ENCODE results near the gene PA2G4. TPM values are rescaled to one million over a fixed set of nuclear protein-coding genes. Genes with fewer than 3 reads are reported as not detected.
"Not testable (repeated sequence)": the region's sequence is repeated elsewhere in the genome, so short reads cannot be mapped to it uniquely, and the experiment has no call there.

PA2G4 gene
- total RNA-seq, 1 experiment from 2014 or later, result 184 TPM

DNA sequence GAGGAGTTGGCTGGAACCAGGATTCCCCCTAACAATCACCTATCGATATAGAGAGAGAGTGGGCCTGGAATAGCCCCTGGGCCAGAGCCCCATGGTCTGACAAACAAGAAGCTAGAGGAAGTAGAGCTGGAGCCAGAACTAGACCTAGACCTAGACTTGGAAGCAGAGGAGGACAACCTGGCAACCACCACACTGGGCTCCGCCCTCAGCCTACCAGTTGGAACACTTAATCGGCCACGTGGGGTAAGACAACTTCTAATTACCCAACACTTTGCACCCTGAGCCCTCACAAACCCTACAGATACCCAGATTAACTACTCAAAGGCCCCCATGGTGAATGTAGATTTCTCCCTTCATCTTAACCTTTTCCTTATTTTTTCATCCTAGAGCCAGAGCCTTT is 4.6 kb upstream of the PA2G4 start:
- no peak for DNase-seq (ENCODE audit: low read depth)

DNA sequence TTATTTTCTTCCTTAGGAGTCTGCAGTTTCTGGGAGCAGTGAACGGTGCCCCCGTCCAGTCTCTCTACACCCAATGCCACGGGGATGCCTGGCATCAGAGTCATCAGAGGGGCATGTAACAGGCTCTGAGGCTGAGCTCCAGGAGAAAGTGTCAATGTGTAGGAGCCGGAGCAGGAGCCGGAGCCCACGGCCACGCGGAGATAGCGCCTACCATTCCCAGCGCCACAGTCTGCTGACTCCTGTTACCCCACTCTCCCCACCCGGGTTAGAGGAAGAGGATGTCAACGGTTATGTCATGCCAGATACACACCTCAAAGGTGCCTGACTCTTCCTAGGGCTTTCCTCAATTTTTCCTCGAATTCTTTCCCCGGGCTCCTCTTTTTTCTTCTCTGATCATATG is 3.3 kb upstream of the PA2G4 start:
- DNase-seq (ENCODE audit: low read depth), result no peak

GRCh38 chr12:56102683-56103065 is 1.7 kb upstream of the PA2G4 start:
- no peak for DNase-seq (ENCODE audit: low read depth)

GRCh38 chr12:56103066-56103711 is 1.2 kb upstream of the PA2G4 start:
- no peak for DNase-seq (ENCODE audit: low read depth)

- no peak for DNase-seq (ENCODE audit: low read depth)
Observed at GRCh38 chr12:56103823-56104108, 593 bp upstream of the PA2G4 start.

GRCh38 chr12:56104815-56105608 is 653 bp downstream of the PA2G4 start:
- DNase-seq (ENCODE audit: low read depth), result peak; percentile 10

DNA sequence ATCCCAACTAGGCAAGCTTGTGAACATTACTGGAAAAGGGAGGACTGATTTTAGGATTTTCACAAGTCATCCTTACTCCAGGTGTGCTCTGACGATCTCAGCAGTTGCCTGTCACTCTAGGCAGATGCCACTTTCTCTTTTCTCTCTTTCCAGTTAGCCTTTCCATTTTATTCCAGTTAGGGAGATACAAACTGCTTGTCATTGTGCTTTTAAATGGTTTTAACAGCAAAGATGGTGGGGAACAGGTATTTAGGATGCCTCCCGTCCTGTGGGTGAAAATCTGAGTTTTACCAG is 1.2 kb downstream of the PA2G4 start:
- no peak for DNase-seq (ENCODE audit: low read depth)

- DNase-seq (ENCODE audit: low read depth), result no peak
Observed at GRCh38 chr12:56107242-56107641, 2.9 kb downstream of the PA2G4 start.

DNA sequence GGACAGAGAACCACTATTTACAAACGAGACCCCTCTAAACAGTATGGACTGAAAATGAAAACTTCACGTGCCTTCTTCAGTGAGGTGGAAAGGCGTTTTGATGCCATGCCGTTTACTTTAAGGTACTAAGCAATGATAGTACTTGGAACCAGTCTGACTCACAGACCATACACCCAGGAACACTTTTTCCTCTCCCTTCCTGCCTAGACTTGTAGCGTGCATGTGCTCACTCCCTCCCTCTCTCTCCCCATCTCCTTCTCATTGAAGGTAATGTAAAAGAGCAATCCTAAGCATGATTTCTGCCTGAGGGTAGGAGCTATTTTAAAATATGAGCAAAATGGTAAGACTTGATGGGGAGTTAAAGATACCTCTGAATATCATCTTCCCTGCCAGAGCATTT is 6.2 kb downstream of the PA2G4 start:
- no peak for DNase-seq (ENCODE audit: low read depth)

DNA sequence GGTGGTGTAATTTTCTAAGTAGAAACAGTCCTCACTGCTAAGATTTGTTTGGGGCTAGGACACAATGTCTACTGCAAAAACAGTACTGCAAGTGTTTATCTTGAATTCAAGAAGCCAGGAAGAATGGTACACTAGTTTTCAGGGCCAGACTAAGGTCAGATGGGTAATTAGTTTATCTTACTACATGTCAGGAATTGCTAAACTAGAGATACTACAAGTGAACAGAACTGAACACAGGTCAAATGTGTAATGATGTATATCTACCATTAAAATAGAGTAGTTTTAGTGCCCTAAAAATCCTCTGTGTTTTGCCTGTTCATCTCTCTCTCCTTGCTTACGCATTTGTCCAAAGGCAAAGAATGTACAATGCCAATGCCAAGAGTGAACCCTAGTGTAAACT is 9.7 kb downstream of the PA2G4 start:
- DNase-seq (ENCODE audit: low read depth), result no peak

DNA sequence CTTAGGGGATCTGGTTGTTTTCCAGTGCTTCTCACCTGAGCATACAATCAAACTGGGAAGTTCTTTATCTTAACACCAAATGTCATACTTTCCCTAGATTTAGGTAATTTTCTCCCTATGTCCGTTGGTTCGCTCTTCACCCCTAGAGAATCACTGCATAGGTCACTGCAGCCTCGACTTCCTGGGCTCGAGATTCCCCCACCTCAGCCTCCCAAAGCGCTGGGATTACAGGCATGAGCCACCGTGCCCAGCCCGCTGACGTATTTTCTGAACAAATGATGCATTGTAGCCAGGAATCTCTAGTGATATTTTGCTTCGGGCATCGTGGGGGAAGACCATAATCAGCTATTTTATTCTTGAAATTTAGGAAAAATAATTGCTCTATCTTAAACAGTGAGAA is 11.0 kb downstream of the PA2G4 start:
- peak; percentile 44 for DNase-seq (ENCODE audit: low read depth)

DNA sequence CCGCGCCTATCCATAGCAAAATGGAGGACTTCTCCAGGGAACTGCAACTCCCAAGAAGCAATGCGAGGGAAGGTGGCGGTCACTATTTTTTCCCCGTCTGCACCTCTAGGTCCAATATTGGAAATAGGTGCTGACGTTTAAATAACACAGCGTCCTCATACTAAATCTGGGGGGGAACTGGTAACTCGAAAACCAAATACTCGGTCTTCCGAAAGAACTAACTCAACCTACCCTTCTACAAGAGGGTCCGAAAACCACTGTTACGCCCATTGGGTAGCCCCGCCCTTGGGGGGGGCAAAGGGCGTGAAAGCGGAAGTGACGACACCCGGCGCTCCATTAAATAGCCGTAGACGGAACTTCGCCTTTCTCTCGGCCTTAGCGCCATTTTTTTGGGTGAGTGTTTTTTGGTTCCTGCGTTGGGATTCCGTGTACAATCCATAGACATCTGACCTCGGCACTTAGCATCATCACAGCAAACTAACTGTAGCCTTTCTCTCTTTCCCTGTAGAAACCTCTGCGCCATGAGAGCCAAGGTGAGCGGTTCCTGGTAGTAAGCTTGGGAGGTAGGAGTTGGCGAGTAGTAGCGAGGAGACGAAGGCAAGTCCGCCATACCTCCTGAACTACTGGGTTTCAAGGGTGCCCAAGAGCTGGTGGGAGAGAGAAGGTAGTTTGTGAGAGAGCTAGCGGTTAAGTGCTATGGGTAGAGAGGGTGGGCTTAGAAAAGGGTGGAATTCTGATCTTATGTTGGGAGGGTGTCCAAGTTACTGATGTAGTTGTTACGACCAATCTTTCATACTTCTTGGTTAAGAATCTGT is 12.1 kb downstream of the PA2G4 start, which contains the start of gene RPL41:
RPL41 (plus strand) TSS at position 367 of the 815 bp plus-strand sequence.
- DNase-seq (ENCODE audit: low read depth), result peak; percentile 90

DNA sequence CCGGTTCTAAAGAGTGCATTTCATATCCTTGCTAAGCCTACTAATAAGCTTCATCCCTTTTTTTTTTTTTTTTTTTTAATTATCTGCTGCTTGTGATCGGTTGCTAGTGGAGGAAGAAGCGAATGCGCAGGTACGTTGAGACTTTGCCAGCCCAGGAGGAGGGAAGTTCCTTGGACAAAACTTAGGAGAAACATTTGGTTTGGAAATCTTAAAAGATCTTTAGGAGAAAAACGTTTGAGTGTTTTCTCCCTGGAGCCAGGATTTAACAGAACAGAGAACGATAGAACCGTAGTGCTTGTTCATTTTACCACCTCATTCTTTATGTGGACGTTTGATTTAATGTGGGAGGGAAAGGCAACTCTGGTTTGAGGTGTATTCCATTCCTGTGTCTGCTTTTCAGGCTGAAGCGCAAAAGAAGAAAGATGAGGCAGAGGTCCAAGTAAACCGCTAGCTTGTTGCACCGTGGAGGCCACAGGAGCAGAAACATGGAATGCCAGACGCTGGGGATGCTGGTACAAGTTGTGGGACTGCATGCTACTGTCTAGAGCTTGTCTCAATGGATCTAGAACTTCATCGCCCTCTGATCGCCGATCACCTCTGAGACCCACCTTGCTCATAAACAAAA is 12.8 kb downstream of the PA2G4 start:
- not testable (repeated sequence) for DNase-seq (ENCODE audit: low read depth)

DNA sequence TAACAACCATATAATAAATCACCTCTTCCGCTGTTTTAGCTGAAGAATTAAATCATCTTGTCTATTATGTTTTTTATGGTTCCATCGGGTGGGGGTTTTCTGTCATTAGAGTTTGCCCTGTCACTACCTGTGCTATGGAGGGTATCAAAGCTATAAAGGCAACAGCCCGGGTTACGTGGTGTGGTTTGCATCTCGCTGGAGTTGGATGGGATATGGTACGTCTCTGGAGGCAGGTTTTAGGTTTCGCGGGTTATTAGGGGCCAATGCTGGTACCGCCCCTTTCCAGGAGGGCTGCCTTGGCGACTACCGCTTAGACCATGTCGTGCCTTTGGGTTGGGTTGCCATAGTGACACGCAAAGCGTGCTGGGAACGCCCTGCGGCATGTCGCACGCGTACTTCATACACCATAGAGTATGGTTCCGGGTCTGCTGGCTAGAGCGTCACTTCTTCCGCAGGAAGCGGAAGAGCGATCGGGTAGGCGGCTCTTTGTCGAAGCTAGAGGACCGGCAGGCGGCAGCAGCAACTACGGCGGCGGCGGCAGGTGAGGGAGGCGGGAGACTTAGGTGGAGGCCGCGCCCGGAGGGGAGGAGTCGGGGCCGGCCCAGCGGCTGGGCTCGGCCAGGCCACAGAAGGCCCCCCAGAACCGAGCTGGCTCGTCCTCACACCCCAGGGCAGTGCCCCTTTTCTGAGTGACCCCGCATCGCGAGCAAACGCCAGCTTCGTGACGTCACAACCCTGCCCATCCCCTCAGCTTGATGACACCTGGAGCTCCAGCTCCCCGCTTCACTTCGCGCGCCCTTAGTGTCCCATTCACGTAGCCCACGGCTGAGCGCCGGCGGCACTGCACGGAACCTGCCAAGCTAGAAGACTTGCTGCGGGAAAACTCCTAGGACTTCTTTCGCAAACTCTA is 13.7 kb downstream of the PA2G4 start, which contains the start of gene ZC3H10:
ZC3H10 (plus strand) TSS at position 489 of the 910 bp plus-strand sequence. CDS start 2,297 bp downstream, outside the sequence.
- DNase-seq (ENCODE audit: low read depth), result peak; percentile 98

- no peak for DNase-seq (ENCODE audit: low read depth)
Observed at GRCh38 chr12:56118688-56119357, 14.5 kb downstream of the PA2G4 start.

DNA sequence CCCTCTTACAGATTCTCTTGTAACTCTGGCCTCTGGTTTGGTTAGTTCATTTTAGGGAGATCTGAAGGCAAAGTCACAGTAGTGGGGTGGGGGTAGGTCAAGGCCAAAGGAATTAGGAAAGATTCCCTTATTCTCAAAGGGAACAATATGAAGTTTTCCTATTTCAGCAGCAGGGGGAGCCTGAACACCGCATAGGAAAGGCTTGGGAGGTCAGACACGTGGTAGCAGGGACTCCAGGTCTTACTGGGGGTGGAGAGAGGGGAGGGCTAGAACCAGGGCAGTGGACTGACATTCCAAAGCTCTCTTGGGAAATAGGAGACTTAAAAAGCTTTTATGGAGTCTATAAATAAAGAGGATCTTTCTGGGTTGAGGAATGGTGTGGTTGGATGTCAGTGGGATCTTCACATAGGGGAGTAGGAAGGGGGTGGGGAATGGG is 15.0 kb downstream of the PA2G4 start:
- DNase-seq (ENCODE audit: low read depth), result peak; percentile 83

DNA sequence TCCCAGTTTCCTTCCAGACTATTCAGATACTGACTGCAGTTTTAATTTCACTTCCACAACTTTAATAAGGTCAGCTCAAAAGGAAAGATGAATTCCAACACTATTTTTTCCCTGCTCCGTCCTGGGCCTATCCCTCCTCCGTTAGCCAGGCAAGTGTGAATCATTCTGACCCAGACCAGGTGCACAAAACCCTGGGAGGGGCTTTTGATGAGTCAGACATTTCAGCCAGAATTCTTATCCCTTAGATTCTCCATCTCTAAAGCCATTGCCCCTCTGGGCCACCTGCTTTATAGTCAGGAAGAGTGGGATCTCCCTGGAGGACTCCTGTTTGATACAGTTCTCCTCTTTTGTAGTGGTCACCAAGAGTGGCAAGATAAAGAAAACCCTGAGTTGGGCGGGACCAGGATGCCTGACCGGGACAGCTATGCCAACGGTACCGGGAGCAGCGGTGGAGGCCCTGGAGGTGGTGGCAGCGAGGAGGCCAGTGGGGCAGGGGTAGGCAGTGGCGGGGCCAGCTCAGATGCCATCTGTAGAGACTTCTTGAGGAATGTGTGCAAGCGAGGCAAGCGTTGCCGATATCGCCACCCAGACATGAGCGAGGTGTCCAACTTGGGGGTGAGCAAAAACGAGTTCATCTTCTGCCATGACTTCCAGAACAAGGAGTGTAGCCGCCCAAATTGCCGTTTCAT is 15.9 kb downstream of the PA2G4 start:
- DNase-seq (ENCODE audit: low read depth), result no peak

DNA sequence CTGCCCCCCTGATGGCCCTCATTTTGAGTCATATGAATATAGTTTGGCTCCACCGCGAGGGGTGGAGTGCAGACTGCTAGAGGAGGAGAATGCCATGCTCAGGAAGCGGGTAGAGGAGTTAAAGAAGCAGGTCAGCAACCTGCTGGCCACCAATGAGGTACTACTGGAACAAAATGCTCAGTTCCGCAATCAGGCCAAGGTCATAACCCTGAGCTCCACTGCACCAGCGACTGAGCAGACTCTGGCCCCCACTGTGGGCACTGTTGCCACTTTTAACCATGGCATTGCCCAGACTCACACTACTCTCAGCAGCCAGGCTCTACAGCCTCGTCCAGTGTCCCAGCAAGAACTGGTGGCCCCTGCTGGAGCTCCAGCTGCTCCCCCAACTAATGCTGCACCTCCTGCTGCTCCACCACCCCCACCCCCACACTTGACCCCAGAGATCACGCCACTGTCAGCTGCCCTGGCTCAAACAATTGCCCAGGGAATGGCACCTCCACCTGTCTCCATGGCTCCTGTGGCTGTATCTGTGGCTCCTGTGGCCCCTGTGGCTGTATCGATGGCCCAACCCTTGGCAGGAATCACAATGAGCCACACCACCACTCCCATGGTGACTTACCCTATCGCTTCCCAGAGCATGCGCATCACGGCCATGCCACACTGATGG is 17.0 kb downstream of the PA2G4 start:
- no peak for DNase-seq (ENCODE audit: low read depth)

- no peak for DNase-seq (ENCODE audit: low read depth)
Observed at GRCh38 chr12:56122637-56123036, 18.3 kb downstream of the PA2G4 start.
